ENCODE results near the gene LRP1.

The LRP1 gene

GRCh38 chr12:57215668-57216013 lies 87.4 kb downstream of the LRP1 start:
- DNase-seq, result no peak

- no peak for DNase-seq
Measured at GRCh38 chr12:57216014-57216911, 88.0 kb downstream of the LRP1 start, which contains the start of gene NXPH4. TSS of gene NXPH4 (plus strand) at chr12:57216794. CDS start at chr12:57216970, 176 bp downstream.

- peak; percentile 32 for DNase-seq
Measured at GRCh38 chr12:57216921-57217879, 88.9 kb downstream of the LRP1 start.

- no peak for DNase-seq
Measured at GRCh38 chr12:57218030-57218853, 90.0 kb downstream of the LRP1 start.

GRCh38 chr12:57219205-57219992 lies 91.1 kb downstream of the LRP1 start:
- no peak for DNase-seq

- no peak for DNase-seq
Measured at GRCh38 chr12:57219993-57220754, 91.9 kb downstream of the LRP1 start.

GRCh38 chr12:57220770-57221168 lies 92.5 kb downstream of the LRP1 start:
- DNase-seq, result no peak

GRCh38 chr12:57221169-57221917 lies 93.1 kb downstream of the LRP1 start:
- no peak for DNase-seq

GRCh38 chr12:57222286-57223190 lies 94.3 kb downstream of the LRP1 start:
- no peak for DNase-seq

GRCh38 chr12:57223191-57224165 lies 95.2 kb downstream of the LRP1 start:
- no peak for DNase-seq

GRCh38 chr12:57224278-57224972 lies 96.1 kb downstream of the LRP1 start:
- no peak for DNase-seq

- no peak for DNase-seq
Measured at GRCh38 chr12:57224973-57225679, 96.8 kb downstream of the LRP1 start.

GRCh38 chr12:57225680-57226210 lies 97.5 kb downstream of the LRP1 start:
- DNase-seq, result no peak

GRCh38 chr12:57226588-57227314 lies 98.5 kb downstream of the LRP1 start:
- no peak for DNase-seq

- DNase-seq, result no peak
Measured at GRCh38 chr12:57227315-57228115, 99.2 kb downstream of the LRP1 start.

Data from fibroblast of skin of right quadriceps (primary cell).